Lung (tissue), 12 donors: ENCODE results near the gene ALPL. TPM values are rescaled to one million over a fixed set of nuclear protein-coding genes. Genes with fewer than 3 reads are reported as not detected.

Experiments
- ATAC-seq: fragments of 200-7000 bp; cut with Tn5 transposase; one replicate; pipeline ENCODE4 v1.9.1; 2020; ENCODE audit warnings: moderate number of reproducible peaks; ENCODE audit not compliant: insufficient read depth, low FRiP score
- DNase-seq, 3 donors: peaks; one replicate each; pipeline ENCODE4 v3.0.0-alpha.2; 2013 to 2017
- H3K27ac ChIP-seq, 2 donors: one replicate each; pipeline ENCODE4 v1.5.1; 2013; ENCODE audit warnings: mild to moderate bottlenecking in 2 of 2, moderate library complexity in 2 of 2, control low read depth in 1 of 2, inconsistent platforms in 1 of 2, low read depth in 1 of 2, low read length in 1 of 2
- H3K27me3 ChIP-seq, 3 donors: one replicate each; pipeline ENCODE4 v1.5.1; 2013; ENCODE audit warnings: low read length in 2 of 3; ENCODE audit not compliant: control insufficient read depth in 3 of 3, insufficient read depth in 3 of 3
- H3K36me3 ChIP-seq, 4 donors: one replicate each; pipeline ENCODE4 v1.5.1; 2013; ENCODE audit warnings: low read length in 4 of 4, mild to moderate bottlenecking in 1 of 4, moderate library complexity in 1 of 4; ENCODE audit not compliant: control insufficient read depth in 4 of 4, insufficient read depth in 4 of 4
- H3K4me1 ChIP-seq, 5 donors: one replicate each; pipeline ENCODE4 v1.5.1; 2013; ENCODE audit warnings: low read length in 5 of 5, mild to moderate bottlenecking in 2 of 5, moderate library complexity in 1 of 5; ENCODE audit not compliant: control insufficient read depth in 5 of 5, insufficient read depth in 5 of 5
- H3K4me3 ChIP-seq: one replicate; pipeline ENCODE4 v1.5.1; 2013; ENCODE audit warnings: mild to moderate bottlenecking, control low read depth, moderate library complexity
- H3K9ac ChIP-seq, 2 donors: one replicate each; pipeline ENCODE4 v1.5.1; 2013; ENCODE audit warnings: low read length in 2 of 2, control low read depth in 1 of 2; ENCODE audit not compliant: insufficient read depth in 1 of 2
- H3K9me3 ChIP-seq, 4 donors: one replicate each; pipeline ENCODE4 v1.5.1; 2013; ENCODE audit warnings: low read length in 3 of 4, mild to moderate bottlenecking in 1 of 4, moderate library complexity in 1 of 4; ENCODE audit not compliant: control insufficient read depth in 4 of 4, insufficient read depth in 3 of 4
- WGBS, 2 donors: extraction: QIAGEN DNeasy Blood & Tissue Kit; methylation state at CpG; one replicate each; pipeline ENCODE4 v1.1.7; 2013; 5-methylcytosine and 5-hydroxymethylcytosine counted together
- polyA plus RNA-seq, 2 donors: library from polyadenylated mRNA; stranded (reverse); fragments of 200-250 nt; gene quantifications; one replicate each; pipeline ENCODE4 v1.2.1, GENCODE V29; 2013
- total RNA-seq, 2 donors: library from RNA; depleted of rRNA in 1 of 2; stranded (reverse); fragments of >200 nt in 1 of 2; gene quantifications; one replicate each; pipeline ENCODE4 v1.2.1, GENCODE V29; 2014 to 2021
- TF ChIP-seq, protein P1 (sequence below): IDR thresholded peaks from 2 replicates; pipeline ENCODE4 v1.5.1; 2012; ENCODE audit warnings: mild to moderate bottlenecking; ENCODE audit errors: control extremely low read depth, extremely low read depth
- donor health status: control.
- donor health status: control.
- donor health status: Bipolar disorder and iron deficiency.
- donor health status: healthy.
- donor health status: DM: yes; HTN: yes; CAD: no.

The ALPL gene
- total and polyA plus RNA-seq, 4 donors = 38.6 to 242 (median 230) TPM

DNA sequence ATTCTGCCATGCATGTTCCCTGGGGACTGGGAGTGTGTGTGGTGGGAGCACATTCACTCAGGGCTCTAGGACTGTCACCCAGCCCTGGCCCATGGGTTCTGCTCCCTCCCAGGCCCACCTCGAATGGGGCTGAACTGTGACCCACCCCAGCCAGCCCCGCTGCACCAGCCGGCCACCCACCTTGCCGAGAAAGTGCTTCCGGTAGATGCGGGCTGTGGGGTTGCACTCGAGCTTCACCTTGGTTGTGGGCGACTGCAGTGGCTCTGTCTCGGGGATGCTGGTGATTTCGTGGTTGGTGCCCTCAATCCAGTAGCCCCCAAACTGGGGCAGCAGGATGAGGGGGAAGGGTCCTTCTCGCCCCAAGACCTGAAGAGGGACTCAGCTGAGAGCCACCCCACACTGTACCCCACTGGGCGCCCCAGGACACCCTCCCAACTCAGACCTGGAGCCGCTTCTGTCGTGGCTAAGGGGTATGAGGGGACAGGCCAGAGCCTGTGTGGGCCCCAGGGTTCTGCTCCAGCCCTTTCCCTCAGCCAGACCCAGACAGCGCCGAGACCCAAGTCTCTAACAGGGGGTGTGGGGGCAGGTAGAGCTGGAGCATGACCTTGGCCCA lies 108.0 kb downstream of the ALPL start:
- Histone ChIP-seq H3K27ac (no peak overlapping the region), H3K27me3 (no peaks in the 10 kb centered on the region), H3K9me3 (no peaks in the 10 kb centered on the region), H3K36me3 (no peaks in the 10 kb centered on the region), H3K9ac (no peak overlapping the region), H3K4me3 (no peak overlapping the region), H3K4me1 (peaks cover 0 to 33% (median 3%) of the 10 kb centered on the region in 5 donors)
- TF ChIP-seq, protein P1, sequence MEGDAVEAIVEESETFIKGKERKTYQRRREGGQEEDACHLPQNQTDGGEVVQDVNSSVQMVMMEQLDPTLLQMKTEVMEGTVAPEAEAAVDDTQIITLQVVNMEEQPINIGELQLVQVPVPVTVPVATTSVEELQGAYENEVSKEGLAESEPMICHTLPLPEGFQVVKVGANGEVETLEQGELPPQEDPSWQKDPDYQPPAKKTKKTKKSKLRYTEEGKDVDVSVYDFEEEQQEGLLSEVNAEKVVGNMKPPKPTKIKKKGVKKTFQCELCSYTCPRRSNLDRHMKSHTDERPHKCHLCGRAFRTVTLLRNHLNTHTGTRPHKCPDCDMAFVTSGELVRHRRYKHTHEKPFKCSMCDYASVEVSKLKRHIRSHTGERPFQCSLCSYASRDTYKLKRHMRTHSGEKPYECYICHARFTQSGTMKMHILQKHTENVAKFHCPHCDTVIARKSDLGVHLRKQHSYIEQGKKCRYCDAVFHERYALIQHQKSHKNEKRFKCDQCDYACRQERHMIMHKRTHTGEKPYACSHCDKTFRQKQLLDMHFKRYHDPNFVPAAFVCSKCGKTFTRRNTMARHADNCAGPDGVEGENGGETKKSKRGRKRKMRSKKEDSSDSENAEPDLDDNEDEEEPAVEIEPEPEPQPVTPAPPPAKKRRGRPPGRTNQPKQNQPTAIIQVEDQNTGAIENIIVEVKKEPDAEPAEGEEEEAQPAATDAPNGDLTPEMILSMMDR = no peak
- no peak for ATAC-seq
- DNase-seq = no peak
- WGBS, 2 donors = 94 to 97% methylated on average over 16 of the region's 16 CpGs

DNA sequence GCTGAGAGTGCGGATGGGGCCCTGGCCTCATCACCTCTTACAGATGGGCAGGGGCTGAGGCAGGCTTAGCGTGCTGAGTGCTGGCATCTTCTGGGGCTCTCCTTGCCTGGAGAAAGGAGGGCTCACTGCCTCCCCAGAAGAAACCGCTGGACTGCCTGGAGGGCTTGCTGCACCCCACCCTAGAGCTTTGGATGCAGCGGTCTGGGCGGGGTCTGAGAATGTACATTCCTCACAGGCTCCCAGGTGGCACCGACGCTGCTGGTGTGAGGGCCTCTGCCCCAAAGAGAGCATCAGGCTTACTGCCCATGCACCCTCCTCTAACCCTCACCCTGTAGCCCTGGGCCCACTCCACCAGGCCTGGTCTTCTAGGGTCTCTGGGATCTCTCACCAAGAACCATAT lies 108.8 kb downstream of the ALPL start:
- H3K27ac ChIP-seq = no peak overlapping the region
- no peak for ATAC-seq

GRCh38 chr1:21618561-21619374 lies 109.5 kb downstream of the ALPL start:
- no peaks in the 10 kb centered on the region for H3K36me3 ChIP-seq
- no peak overlapping the region for H3K9ac ChIP-seq
- peak; percentile 56 to 76 (median 65) for DNase-seq
- WGBS, 2 donors = 32 to 40% methylated on average over 22 of the region's 22 CpGs
- H3K9me3 ChIP-seq = no peaks in the 10 kb centered on the region
- ATAC-seq = no peak
- no peak overlapping the region for H3K4me3 ChIP-seq
- H3K27me3 ChIP-seq = no peaks in the 10 kb centered on the region
- no peak overlapping the region for H3K27ac ChIP-seq
- H3K4me1 ChIP-seq = peaks cover 0 to 44% (median 3%) of the 10 kb centered on the region in 5 donors
- TF ChIP-seq, protein P1 = no peak

More for the DNA sequence above, 108.8 kb downstream of the ALPL start:
- Histone ChIP-seq H3K4me3 (no peak overlapping the region), H3K27me3 (no peaks in the 10 kb centered on the region), H3K4me1 (peaks cover 0 to 39% (median 3%) of the 10 kb centered on the region in 5 donors), H3K9me3 (no peaks in the 10 kb centered on the region), H3K36me3 (no peaks in the 10 kb centered on the region), H3K9ac (no peak overlapping the region)
- WGBS, 2 donors = 88 to 91% methylated on average over 7 of the region's 7 CpGs
- TF ChIP-seq, protein P1 = no peak
- no peak for DNase-seq
